Stomach (tissue), 9 donors: Measurements from ENCODE around the gene GBE1. TPM values are rescaled to one million over a fixed set of nuclear protein-coding genes. Genes with fewer than 3 reads are reported as not detected.

Experiments used
- DNase-seq, 2 donors: peaks; one replicate each; pipeline versions ENCODE4 v3.0.0 to v3.0.0-alpha.2; 2013 to 2019
- H3K27ac ChIP-seq, 5 donors: fragments of 200-600 bp in 4 of 5; sonication (generic) in 4 of 5; one replicate each; pipeline ENCODE4 v1.5.1; 2013 to 2019; ENCODE audit warnings: mild to moderate bottlenecking in 1 of 5, moderate library complexity in 1 of 5
- H3K27me3 ChIP-seq, 3 donors: fragments of 200-600 bp; sonication (generic); one replicate each; pipeline ENCODE4 v1.5.1; 2017 to 2019; ENCODE audit warnings: mixed run types in 1 of 3
- H3K36me3 ChIP-seq, 4 donors: fragments of 200-600 bp; sonication (generic); 1 replicate in 3 of 4; 2 replicates in 1 of 4; pipeline ENCODE4 v1.5.1; 2016 to 2019
- H3K4me1 ChIP-seq, 4 donors: fragments of 200-600 bp; sonication (generic); one replicate each; pipeline ENCODE4 v1.5.1; 2016 to 2019
- H3K4me3 ChIP-seq, 4 donors: fragments of 200-600 bp; sonication (generic) in 3 of 4; one replicate each; pipeline ENCODE4 v1.5.1; 2016 to 2019; ENCODE audit warnings: mild to moderate bottlenecking in 1 of 4
- H3K9me3 ChIP-seq, 4 donors: fragments of 200-600 bp; sonication (generic); one replicate each; pipeline ENCODE4 v1.5.1; 2016 to 2019
- CTCF ChIP-seq, 7 experiments: fragments of 450-650 bp in 4 of 7; fragments of 200-600 bp in 3 of 7; sonication (generic) in 3 of 7; IDR thresholded peaks; one replicate each; pipeline ENCODE4 v1.5.1; 2016 to 2019; ENCODE audit warnings: antibody characterized with exemption in 7 of 7, control low read depth in 2 of 7, mild to moderate bottlenecking in 1 of 7
- EP300 ChIP-seq: sonication (generic); formaldehyde crosslinking; IDR thresholded peaks from one replicate; pipeline ENCODE4 v1.6.1; 2017; ENCODE audit warnings: antibody characterized with exemption
- POLR2A ChIP-seq, 4 donors: fragments of 450-650 bp; IDR thresholded peaks; one replicate each; pipeline ENCODE4 v1.6.1; 2016; ENCODE audit warnings: antibody characterized with exemption in 4 of 4, control low read depth in 2 of 4, mild to moderate bottlenecking in 1 of 4, moderate library complexity in 1 of 4
- POLR2AphosphoS5 ChIP-seq, 3 donors: sonication (generic); formaldehyde crosslinking; IDR thresholded peaks; one replicate each; pipeline ENCODE4 v1.6.1; 2016; ENCODE audit warnings: antibody characterized with exemption in 3 of 3
- WGBS, 5 donors: extraction: QIAGEN DNeasy Blood & Tissue Kit in 3 of 5; methylation state at CpG; one replicate each; pipeline versions ENCODE4 v1.1.5 to v1.1.7; 2013 to 2018; 5-methylcytosine and 5-hydroxymethylcytosine counted together
- intact Hi-C: fragments of 100-400 bp; cut with DNase I; formaldehyde crosslinking; loops from one replicate; pipeline ENCODE4 v1.15.1; 2023; ENCODE audit warnings: low total_unique reads
- polyA plus RNA-seq, 3 donors: library from polyadenylated mRNA; stranded (reverse); fragments of 200-250 nt; gene quantifications; one replicate each; pipeline ENCODE4 v1.2.3, GENCODE V29; 2013
- total RNA-seq, 5 donors: library from RNA; depleted of rRNA; stranded (reverse); fragments of >200 nt; gene quantifications; one replicate each; pipeline versions ENCODE4 v1.1.0 to v1.2.3, GENCODE V29; 2014 to 2016
- donor health status: healthy with polysubstance abuse.
- donor health status: Bipolar disorder and iron deficiency.
- donor health status: healthy.

Gene GBE1
- total and polyA plus RNA-seq, 8 donors = 8.2 to 57.1 (median 11.6) TPM

- intact Hi-C loops = no loop called here
Observed at GRCh38 chr3:81689617-81690016, 71.8 kb downstream of the GBE1 start.

GRCh38 chr3:81684751-81685395 lies 76.6 kb downstream of the GBE1 start:
- no peaks in the 10 kb centered on the region for H3K27me3 ChIP-seq
- no peak for DNase-seq
- H3K4me3 ChIP-seq = no peak overlapping the region
- no peak overlapping the region for H3K27ac ChIP-seq
- peaks cover 0 to 3% (median 0%) of the 10 kb centered on the region in 4 donors for H3K36me3 ChIP-seq
- 54 to 64% (median 58%) methylated on average over 4 of the region's 4 CpGs for WGBS, 5 donors
- H3K4me1 ChIP-seq = peaks cover 0 to 8% (median 0%) of the 10 kb centered on the region in 4 donors
- intact Hi-C loops = no loop called here
- TF ChIP-seq EP300 = no peak
- no peak for TF ChIP-seq POLR2A (IDR thresholded peaks at IDR 0.05)
- TF ChIP-seq POLR2AphosphoS5 (IDR thresholded peaks at IDR 0.05) = no peak
- TF ChIP-seq CTCF (IDR thresholded peaks at IDR 0.05) = no peak
- H3K9me3 ChIP-seq = no peaks in the 10 kb centered on the region

More at GRCh38 chr3:81689617-81690016, 71.8 kb downstream of the GBE1 start:
- WGBS, 5 donors = 90 to 93% (median 92%) methylated on average over 7 of the region's 7 CpGs
- Histone ChIP-seq H3K9me3 (no peaks in the 10 kb centered on the region), H3K36me3 (peaks cover 0 to 3% (median 0%) of the 10 kb centered on the region in 4 donors), H3K27me3 (no peaks in the 10 kb centered on the region), H3K27ac (no peak overlapping the region), H3K4me3 (no peak overlapping the region), H3K4me1 (peaks cover 0 to 6% (median 0%) of the 10 kb centered on the region in 4 donors)
- no peak for TF ChIP-seq EP300
- no peak for TF ChIP-seq CTCF (IDR thresholded peaks at IDR 0.05)
- no peak for TF ChIP-seq POLR2A (IDR thresholded peaks at IDR 0.05)
- no peak for TF ChIP-seq POLR2AphosphoS5 (IDR thresholded peaks at IDR 0.05)
- DNase-seq = no peak

- DNase-seq = peak in 1 of 2 donors; percentile 14
- Histone ChIP-seq H3K9me3 (no peaks in the 10 kb centered on the region), H3K4me3 (no peak overlapping the region), H3K27ac (no peak overlapping the region), H3K36me3 (no peaks in the 10 kb centered on the region), H3K27me3 (no peaks in the 10 kb centered on the region), H3K4me1 (peaks cover 0 to 10% (median 4%) of the 10 kb centered on the region in 4 donors)
- intact Hi-C loops = no loop called here
- TF ChIP-seq POLR2AphosphoS5 (IDR thresholded peaks at IDR 0.05) (no peak), POLR2A (IDR thresholded peaks at IDR 0.05) (no peak), CTCF (IDR thresholded peaks at IDR 0.05) (no peak), EP300 (no peak)
- 50 to 78% (median 61%) methylated on average over 5 of the region's 5 CpGs for WGBS, 5 donors
Observed at GRCh38 chr3:81676706-81677456, 84.6 kb downstream of the GBE1 start.

- H3K9me3 ChIP-seq = no peaks in the 10 kb centered on the region
- H3K4me1 ChIP-seq = peaks cover 0 to 10% (median 4%) of the 10 kb centered on the region in 4 donors
- H3K36me3 ChIP-seq = peaks cover 0 to 3% (median 0%) of the 10 kb centered on the region in 4 donors
- intact Hi-C loops = no loop called here
- no peak overlapping the region for H3K27ac ChIP-seq
- TF ChIP-seq POLR2AphosphoS5 (IDR thresholded peaks at IDR 0.05) = no peak
- TF ChIP-seq POLR2A (IDR thresholded peaks at IDR 0.05) = no peak
- TF ChIP-seq CTCF (IDR thresholded peaks at IDR 0.05) = no peak
- no peak for TF ChIP-seq EP300
- no peak for DNase-seq
- no peak overlapping the region for H3K4me3 ChIP-seq
- H3K27me3 ChIP-seq = no peaks in the 10 kb centered on the region
Observed at GRCh38 chr3:81674690-81675089, 86.8 kb downstream of the GBE1 start.
